Astrocyte (in vitro differentiated cells and primary cell): ENCODE measurements around the gene MC2R. TPM values are rescaled to one million over a fixed set of nuclear protein-coding genes. Genes with fewer than 3 reads are reported as not detected.

Experiments used
- DNase-seq: peaks from one replicate; pipeline ENCODE4 v3.0.0-alpha.2; 2010; ENCODE audit warnings: low read depth
- FAIRE-seq: peaks from 2 replicates; lab custom pipeline; 2011; peaks lifted over from hg19 to GRCh38; lab: Jason Lieb, UNC
- H2AFZ ChIP-seq: 2 replicates; pipeline ENCODE4 v1.6.0; 2012; ENCODE audit warnings: low read depth, low read length, inconsistent platforms
- H3K27ac ChIP-seq: 2 replicates; pipeline ENCODE4 v1.5.1; 2011; ENCODE audit warnings: low read depth, low read length, inconsistent platforms
- H3K27me3 ChIP-seq: 2 replicates; pipeline ENCODE4 v1.6.0; 2011; ENCODE audit warnings: low read length, inconsistent platforms; ENCODE audit not compliant: insufficient read depth
- H3K36me3 ChIP-seq: 2 replicates; pipeline ENCODE4 v1.5.1; 2011; ENCODE audit warnings: low read length, inconsistent platforms; ENCODE audit not compliant: insufficient read depth
- H3K4me1 ChIP-seq: 2 replicates; pipeline ENCODE4 v1.5.1; 2011; ENCODE audit warnings: low read length, inconsistent platforms; ENCODE audit not compliant: insufficient read depth
- H3K4me2 ChIP-seq: 2 replicates; pipeline ENCODE4 v1.6.0; 2012; ENCODE audit warnings: low read length, inconsistent platforms
- H3K4me3 ChIP-seq: 2 replicates; pipeline ENCODE4 v1.5.1; 2011; ENCODE audit warnings: low read depth, mild to moderate bottlenecking, low read length, inconsistent platforms; ENCODE audit not compliant: insufficient read depth
- H3K79me2 ChIP-seq: 2 replicates; pipeline ENCODE4 v1.6.0; 2012; ENCODE audit warnings: mild to moderate bottlenecking, low read length, inconsistent platforms; ENCODE audit not compliant: insufficient read depth
- H3K9ac ChIP-seq: 2 replicates; pipeline ENCODE4 v1.6.0; 2012; ENCODE audit warnings: mild to moderate bottlenecking, low read length, inconsistent platforms
- H3K9me3 ChIP-seq: 2 replicates; pipeline ENCODE4 v1.5.1; 2012; ENCODE audit warnings: low read depth, mild to moderate bottlenecking, low read length, inconsistent platforms; ENCODE audit not compliant: insufficient read depth
- H4K20me1 ChIP-seq: 2 replicates; pipeline ENCODE4 v1.6.0; 2012; ENCODE audit warnings: low read length, inconsistent platforms; ENCODE audit not compliant: insufficient read depth
- H3K27ac Mint-ChIP-seq: one replicate; pipeline ENCODE4 v1.8.0; 2021; ENCODE audit warnings: mild to moderate bottlenecking, mixed read lengths; ENCODE audit not compliant: unreplicated experiment
- H3K27me3 Mint-ChIP-seq: one replicate; pipeline ENCODE4 v1.8.0; 2021; ENCODE audit warnings: low read depth, mixed read lengths; ENCODE audit not compliant: unreplicated experiment
- H3K36me3 Mint-ChIP-seq: one replicate; pipeline ENCODE4 v1.8.0; 2021; ENCODE audit warnings: low read depth, mixed read lengths; ENCODE audit not compliant: unreplicated experiment
- H3K4me1 Mint-ChIP-seq: one replicate; pipeline ENCODE4 v1.8.0; 2021; ENCODE audit warnings: low read depth, mixed read lengths; ENCODE audit not compliant: unreplicated experiment
- H3K4me3 Mint-ChIP-seq: one replicate; pipeline ENCODE4 v1.8.0; 2021; ENCODE audit warnings: mild to moderate bottlenecking, moderate library complexity, mixed read lengths; ENCODE audit not compliant: unreplicated experiment
- H3K9me3 Mint-ChIP-seq: one replicate; pipeline ENCODE4 v1.8.0; 2021; ENCODE audit warnings: mild to moderate bottlenecking, mixed read lengths; ENCODE audit not compliant: unreplicated experiment
- EZH2 ChIP-seq: IDR thresholded peaks from 2 replicates; pipeline ENCODE4 v1.6.1; 2012; ENCODE audit warnings: mild to moderate bottlenecking, low read length, inconsistent platforms; ENCODE audit not compliant: insufficient read depth
- total RNA-seq: library from RNA; stranded (reverse); gene quantifications from 2 replicates; pipeline ENCODE4 v1.2.1, GENCODE V29; 2021
- TF ChIP-seq, protein P1 (sequence below): IDR thresholded peaks from 2 replicates; pipeline ENCODE4 v1.5.1; 2011; ENCODE audit warnings: low read depth, mild to moderate bottlenecking, inconsistent platforms, low read length, moderate library complexity; ENCODE audit not compliant: insufficient read depth

The MC2R gene
- total RNA-seq, 1 donor from 2014 or later, result not detected

GRCh38 chr18:13915995-13916431 lies 677 bp upstream of the MC2R start:
- Histone ChIP-seq H3K9ac (no peak overlapping the region), H3K36me3 (no peaks in the 10 kb centered on the region), H4K20me1 (no peaks in the 10 kb centered on the region), H3K79me2 (no peaks in the 10 kb centered on the region), H3K4me2 (no peak overlapping the region), H3K9me3 (peaks cover 2% of the 10 kb centered on the region), H3K4me1 (no peaks in the 10 kb centered on the region), H3K27me3 (no peaks in the 10 kb centered on the region), H3K27ac (no peak overlapping the region), H3K4me3 (no peak overlapping the region), H2AFZ (no peak overlapping the region)
- no peak for TF ChIP-seq EZH2
- TF ChIP-seq, protein P1, sequence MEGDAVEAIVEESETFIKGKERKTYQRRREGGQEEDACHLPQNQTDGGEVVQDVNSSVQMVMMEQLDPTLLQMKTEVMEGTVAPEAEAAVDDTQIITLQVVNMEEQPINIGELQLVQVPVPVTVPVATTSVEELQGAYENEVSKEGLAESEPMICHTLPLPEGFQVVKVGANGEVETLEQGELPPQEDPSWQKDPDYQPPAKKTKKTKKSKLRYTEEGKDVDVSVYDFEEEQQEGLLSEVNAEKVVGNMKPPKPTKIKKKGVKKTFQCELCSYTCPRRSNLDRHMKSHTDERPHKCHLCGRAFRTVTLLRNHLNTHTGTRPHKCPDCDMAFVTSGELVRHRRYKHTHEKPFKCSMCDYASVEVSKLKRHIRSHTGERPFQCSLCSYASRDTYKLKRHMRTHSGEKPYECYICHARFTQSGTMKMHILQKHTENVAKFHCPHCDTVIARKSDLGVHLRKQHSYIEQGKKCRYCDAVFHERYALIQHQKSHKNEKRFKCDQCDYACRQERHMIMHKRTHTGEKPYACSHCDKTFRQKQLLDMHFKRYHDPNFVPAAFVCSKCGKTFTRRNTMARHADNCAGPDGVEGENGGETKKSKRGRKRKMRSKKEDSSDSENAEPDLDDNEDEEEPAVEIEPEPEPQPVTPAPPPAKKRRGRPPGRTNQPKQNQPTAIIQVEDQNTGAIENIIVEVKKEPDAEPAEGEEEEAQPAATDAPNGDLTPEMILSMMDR, result no peak
- Mint-ChIP-seq H3K27me3 (peaks cover 29% of the 10 kb centered on the region), H3K4me1 (no peaks in the 10 kb centered on the region), H3K4me3 (no peak overlapping the region), H3K27ac (no peak overlapping the region), H3K9me3 (no peaks in the 10 kb centered on the region), H3K36me3 (no peaks in the 10 kb centered on the region)
- FAIRE-seq (no peak), DNase-seq (peak; percentile 40)

DNA sequence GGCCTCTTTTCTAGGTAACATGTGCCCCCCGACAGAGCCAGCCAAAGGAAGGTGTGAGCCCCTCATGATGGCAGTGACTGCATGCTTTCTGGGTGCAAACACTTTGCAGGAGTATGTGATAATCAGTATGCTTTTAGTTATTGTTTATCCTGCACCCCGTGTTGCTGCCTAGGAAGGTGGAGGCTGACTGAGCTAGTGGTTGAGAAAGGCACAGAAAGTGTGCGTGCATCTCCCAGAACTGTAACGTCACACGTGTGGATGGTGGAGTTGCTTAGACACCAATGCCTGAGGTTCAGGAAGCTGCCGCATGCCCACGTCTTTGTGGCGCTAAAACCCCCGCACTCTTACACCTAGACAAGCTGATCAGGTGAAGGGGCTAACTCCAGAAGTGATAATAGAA lies 580 bp downstream of the MC2R start:
- Mint-ChIP-seq H3K4me1 (no peaks in the 10 kb centered on the region), H3K9me3 (no peaks in the 10 kb centered on the region), H3K36me3 (no peaks in the 10 kb centered on the region), H3K27me3 (peaks cover 26% of the 10 kb centered on the region), H3K27ac (no peak overlapping the region), H3K4me3 (no peak overlapping the region)
- FAIRE-seq (no peak), DNase-seq (no peak)
- Histone ChIP-seq H3K4me3 (no peak overlapping the region), H3K27me3 (no peaks in the 10 kb centered on the region), H3K9ac (no peak overlapping the region), H4K20me1 (no peaks in the 10 kb centered on the region), H2AFZ (no peak overlapping the region), H3K9me3 (no peaks in the 10 kb centered on the region), H3K79me2 (no peaks in the 10 kb centered on the region), H3K4me2 (no peak overlapping the region), H3K27ac (no peak overlapping the region), H3K36me3 (no peaks in the 10 kb centered on the region), H3K4me1 (no peaks in the 10 kb centered on the region)
- TF ChIP-seq, protein P1, result no peak
- no peak for TF ChIP-seq EZH2

DNA sequence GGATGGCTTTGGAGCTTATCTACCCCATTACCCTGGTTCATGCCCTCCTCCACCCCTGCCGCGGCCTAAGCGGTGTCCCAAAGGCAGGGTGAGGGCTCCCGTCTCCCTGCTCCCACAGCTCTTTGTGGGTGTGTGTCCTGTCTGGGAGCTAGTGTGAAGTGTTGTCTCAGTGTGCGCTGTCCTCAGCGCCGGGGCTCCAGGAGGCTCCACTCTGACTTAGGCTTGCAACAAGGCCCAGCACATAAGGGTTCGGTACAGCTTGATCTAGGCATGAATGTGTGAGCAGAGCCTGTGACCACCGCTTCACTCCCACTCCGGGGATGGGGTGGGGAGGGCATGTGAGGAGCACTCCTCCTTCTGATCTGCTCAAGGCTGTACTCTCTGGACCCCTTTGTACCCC lies 1.2 kb downstream of the MC2R start:
- Histone ChIP-seq H3K27ac (no peak overlapping the region), H3K4me3 (no peak overlapping the region), H3K79me2 (no peaks in the 10 kb centered on the region), H3K4me2 (no peak overlapping the region), H3K27me3 (no peaks in the 10 kb centered on the region), H3K36me3 (no peaks in the 10 kb centered on the region), H2AFZ (no peak overlapping the region), H3K9me3 (no peaks in the 10 kb centered on the region), H3K9ac (no peak overlapping the region), H3K4me1 (no peaks in the 10 kb centered on the region), H4K20me1 (no peaks in the 10 kb centered on the region)
- peaks cover 26% of the 10 kb centered on the region for H3K27me3 Mint-ChIP-seq
- H3K4me3 Mint-ChIP-seq, result no peak overlapping the region
- FAIRE-seq (no peak), DNase-seq (no peak)
- no peak overlapping the region for H3K27ac Mint-ChIP-seq
- H3K4me1 Mint-ChIP-seq, result no peaks in the 10 kb centered on the region
- no peak for TF ChIP-seq EZH2
- TF ChIP-seq, protein P1, result no peak
- H3K9me3 Mint-ChIP-seq, result no peaks in the 10 kb centered on the region
- no peaks in the 10 kb centered on the region for H3K36me3 Mint-ChIP-seq
